Liver (tissue), 9 donors: Measurements from ENCODE around the gene ATE1. TPM values are rescaled to one million over a fixed set of nuclear protein-coding genes. Genes with fewer than 3 reads are reported as not detected.
A peak's percentile ranks its signal among the peaks of the same experiment; 100 is the strongest.

Source experiments
- DNase-seq: peaks from one replicate; pipeline ENCODE4 v3.0.0-alpha.2; 2017; ENCODE audit warnings: low spot score
- H3K27ac ChIP-seq, 2 donors: one replicate each; pipeline ENCODE4 v1.7.0; 2013; ENCODE audit warnings: inconsistent platforms in 2 of 2, low read length in 2 of 2, control low read depth in 1 of 2, low read depth in 1 of 2, mild to moderate bottlenecking in 1 of 2
- H3K27me3 ChIP-seq, 4 donors: one replicate each; pipeline versions ENCODE4 v1.6.1 to v1.7.0; 2013; ENCODE audit warnings: low read length in 3 of 4, inconsistent platforms in 1 of 4, mild to moderate bottlenecking in 1 of 4, moderate library complexity in 1 of 4; ENCODE audit not compliant: control insufficient read depth in 4 of 4, insufficient read depth in 4 of 4
- H3K36me3 ChIP-seq, 4 donors: one replicate each; pipeline versions ENCODE4 v1.6.1 to v1.7.0; 2013; ENCODE audit warnings: low read length in 3 of 4, mild to moderate bottlenecking in 3 of 4, low read depth in 1 of 4, moderate library complexity in 1 of 4; ENCODE audit not compliant: control insufficient read depth in 4 of 4, insufficient read depth in 3 of 4
- H3K4me1 ChIP-seq, 4 donors: one replicate each; pipeline versions ENCODE4 v1.6.1 to v1.7.0; 2013; ENCODE audit warnings: low read length in 3 of 4, mild to moderate bottlenecking in 3 of 4, moderate library complexity in 1 of 4; ENCODE audit not compliant: control insufficient read depth in 4 of 4, insufficient read depth in 4 of 4
- H3K4me3 ChIP-seq, 3 donors: one replicate each; pipeline versions ENCODE4 v1.6.1 to v1.7.0; 2013; ENCODE audit warnings: low read length in 3 of 3, control low read depth in 1 of 3, low read depth in 1 of 3, mild to moderate bottlenecking in 1 of 3
- H3K9ac ChIP-seq, 2 donors: one replicate each; pipeline ENCODE4 v1.7.0; 2013; ENCODE audit warnings: low read length in 2 of 2, mild to moderate bottlenecking in 2 of 2, moderate library complexity in 2 of 2, control low read depth in 1 of 2, low read depth in 1 of 2
- H3K9me3 ChIP-seq, 4 donors: one replicate each; pipeline versions ENCODE4 v1.6.1 to v1.7.0; 2013; ENCODE audit warnings: low read length in 3 of 4; ENCODE audit not compliant: control insufficient read depth in 4 of 4
- ATF3 ChIP-seq: IDR thresholded peaks from 2 replicates; pipeline ENCODE4 v1.6.1; 2016; ENCODE audit warnings: antibody characterized with exemption
- CTCF ChIP-seq: fragments of 150-350 bp; IDR thresholded peaks from 2 replicates; pipeline ENCODE4 v1.5.1; 2017; ENCODE audit warnings: improper control_type of control experiment, low read depth, low read length; ENCODE audit not compliant: missing input control
- EGR1 ChIP-seq, 2 donors: IDR thresholded peaks; 2 replicates each; pipeline ENCODE4 v1.6.1; 2016 to 2018; ENCODE audit warnings: antibody characterized with exemption in 2 of 2, low read depth in 2 of 2
- FOXA1 ChIP-seq: IDR thresholded peaks from 2 replicates; pipeline ENCODE4 v1.6.1; 2016; ENCODE audit warnings: antibody characterized with exemption
- FOXA2 ChIP-seq: IDR thresholded peaks from 2 replicates; pipeline ENCODE4 v1.6.1; 2016; ENCODE audit warnings: antibody characterized with exemption
- GABPA ChIP-seq, 2 donors: IDR thresholded peaks in 1 of 2; conservative IDR thresholded peaks in 1 of 2; 2 replicates each; pipeline ENCODE4 v1.6.1; 2016; ENCODE audit warnings: antibody characterized with exemption in 2 of 2, mild to moderate bottlenecking in 1 of 2, moderate library complexity in 1 of 2
- HNF4A ChIP-seq, 2 donors: conservative IDR thresholded peaks; 2 replicates each; pipeline ENCODE4 v1.6.1; 2016; ENCODE audit warnings: antibody characterized with exemption in 2 of 2, mild to moderate bottlenecking in 2 of 2
- HNF4G ChIP-seq: IDR thresholded peaks from 2 replicates; pipeline ENCODE4 v1.6.1; 2016; ENCODE audit warnings: antibody characterized with exemption
- JUND ChIP-seq, 2 donors: IDR thresholded peaks; 2 replicates each; pipeline ENCODE4 v1.6.1; 2016; ENCODE audit warnings: antibody characterized with exemption in 2 of 2
- NR2F2 ChIP-seq: IDR thresholded peaks from 2 replicates; pipeline ENCODE4 v1.6.1; 2016; ENCODE audit warnings: antibody characterized with exemption
- RAD21 ChIP-seq, 2 donors: IDR thresholded peaks; 2 replicates each; pipeline ENCODE4 v1.6.1; 2016; ENCODE audit warnings: antibody characterized with exemption in 2 of 2, mild to moderate bottlenecking in 2 of 2
- RXRA ChIP-seq, 2 donors: IDR thresholded peaks; 2 replicates each; pipeline ENCODE4 v1.6.1; 2017 to 2018; ENCODE audit warnings: antibody characterized with exemption in 2 of 2, mild to moderate bottlenecking in 1 of 2
- SP1 ChIP-seq: IDR thresholded peaks from 2 replicates; pipeline ENCODE4 v1.6.1; 2018; ENCODE audit warnings: antibody characterized with exemption, mild to moderate bottlenecking
- TAF1 ChIP-seq: conservative IDR thresholded peaks from 2 replicates; pipeline ENCODE4 v1.6.1; 2016; ENCODE audit warnings: antibody characterized with exemption, mild to moderate bottlenecking
- YY1 ChIP-seq: IDR thresholded peaks from 2 replicates; pipeline ENCODE4 v1.6.1; 2016; ENCODE audit warnings: antibody characterized with exemption, mild to moderate bottlenecking
- ZBTB33 ChIP-seq: IDR thresholded peaks from 2 replicates; pipeline ENCODE4 v1.6.1; 2016; ENCODE audit warnings: antibody characterized with exemption
- WGBS: extraction: QIAGEN DNeasy Blood & Tissue Kit; methylation state at CpG from one replicate; pipeline ENCODE4 v1.1.7; 2013; 5-methylcytosine and 5-hydroxymethylcytosine counted together
- polyA plus RNA-seq, 2 donors: library from polyadenylated mRNA; stranded (reverse) in 1 of 2; unstranded in 1 of 2; fragments of 200-250 nt in 1 of 2; fragments of >200 nt in 1 of 2; fragmentation: Nextera tagmentation in 1 of 2; extraction: Ambion mirVana in 1 of 2; gene quantifications; one replicate each; pipeline versions ENCODE4 v1.2.1 to v1.2.3, GENCODE V29; 2013 to 2015
- total RNA-seq, 2 donors: library from RNA; depleted of rRNA; stranded (reverse); fragments of >200 nt; gene quantifications; one replicate each; pipeline ENCODE4 v1.2.3, GENCODE V29; 2014
- TF ChIP-seq, protein P1 (sequence below): IDR thresholded peaks from 2 replicates; pipeline ENCODE4 v1.6.1; 2016; ENCODE audit warnings: antibody characterized with exemption
- TF ChIP-seq, protein P2 (sequence below): IDR thresholded peaks from 2 replicates; pipeline ENCODE4 v1.6.1; 2016; ENCODE audit warnings: antibody characterized with exemption, mild to moderate bottlenecking
- donor health status: healthy.
- donor health status: healthy.
- donor health status: healthy.
- donor health status: healthy.
- donor health status: healthy.

Gene ATE1
- total and polyA plus RNA-seq, 4 donors, result 7.9 to 34.9 (median 13.5) TPM

GRCh38 chr10:121854809-121855445 is 72.9 kb downstream of the ATE1 start:
- DNase-seq, result peak; percentile 42
- H3K36me3 ChIP-seq, result peaks cover 0 to 17% (median 13%) of the 10 kb centered on the region in 4 donors

More at GRCh38 chr10:121854809-121855445, 72.9 kb downstream of the ATE1 start:
- Histone ChIP-seq H3K27ac (no peak overlapping the region), H3K9ac (no peak overlapping the region), H3K4me3 (no peak overlapping the region), H3K27me3 (no peaks in the 10 kb centered on the region), H3K4me1 (no peaks in the 10 kb centered on the region), H3K9me3 (peaks cover 0 to 2% (median 0%) of the 10 kb centered on the region in 4 donors)
- WGBS, result 41% methylated on average over 4 of the region's 4 CpGs
- peak; percentile 84 to 92 for TF ChIP-seq HNF4A (conservative IDR thresholded peaks at IDR 0.05)
- no peak for TF ChIP-seq ATF3
- TF ChIP-seq FOXA1, result no peak
- TF ChIP-seq YY1, result peak; percentile 34
- peak; percentile 26 to 47 for TF ChIP-seq RXRA (IDR thresholded peaks at IDR 0.05)
- TF ChIP-seq TAF1, result no peak
- TF ChIP-seq, protein P1, sequence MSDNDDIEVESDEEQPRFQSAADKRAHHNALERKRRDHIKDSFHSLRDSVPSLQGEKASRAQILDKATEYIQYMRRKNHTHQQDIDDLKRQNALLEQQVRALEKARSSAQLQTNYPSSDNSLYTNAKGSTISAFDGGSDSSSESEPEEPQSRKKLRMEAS, result peak; percentile 41
- peak; percentile 13 for TF ChIP-seq NR2F2
- TF ChIP-seq JUND (IDR thresholded peaks at IDR 0.05), result peak; percentile 12 to 78
- TF ChIP-seq ZBTB33, result peak; percentile 27
- TF ChIP-seq EGR1 (IDR thresholded peaks at IDR 0.05; ENCODE audit: low read depth in 2 of 2), result no peak
- TF ChIP-seq SP1, result peak; percentile 72
- peak; percentile 14 for TF ChIP-seq FOXA2
- TF ChIP-seq HNF4G, result peak; percentile 76
- no peak for TF ChIP-seq RAD21 (IDR thresholded peaks at IDR 0.05)
- TF ChIP-seq, protein P2, sequence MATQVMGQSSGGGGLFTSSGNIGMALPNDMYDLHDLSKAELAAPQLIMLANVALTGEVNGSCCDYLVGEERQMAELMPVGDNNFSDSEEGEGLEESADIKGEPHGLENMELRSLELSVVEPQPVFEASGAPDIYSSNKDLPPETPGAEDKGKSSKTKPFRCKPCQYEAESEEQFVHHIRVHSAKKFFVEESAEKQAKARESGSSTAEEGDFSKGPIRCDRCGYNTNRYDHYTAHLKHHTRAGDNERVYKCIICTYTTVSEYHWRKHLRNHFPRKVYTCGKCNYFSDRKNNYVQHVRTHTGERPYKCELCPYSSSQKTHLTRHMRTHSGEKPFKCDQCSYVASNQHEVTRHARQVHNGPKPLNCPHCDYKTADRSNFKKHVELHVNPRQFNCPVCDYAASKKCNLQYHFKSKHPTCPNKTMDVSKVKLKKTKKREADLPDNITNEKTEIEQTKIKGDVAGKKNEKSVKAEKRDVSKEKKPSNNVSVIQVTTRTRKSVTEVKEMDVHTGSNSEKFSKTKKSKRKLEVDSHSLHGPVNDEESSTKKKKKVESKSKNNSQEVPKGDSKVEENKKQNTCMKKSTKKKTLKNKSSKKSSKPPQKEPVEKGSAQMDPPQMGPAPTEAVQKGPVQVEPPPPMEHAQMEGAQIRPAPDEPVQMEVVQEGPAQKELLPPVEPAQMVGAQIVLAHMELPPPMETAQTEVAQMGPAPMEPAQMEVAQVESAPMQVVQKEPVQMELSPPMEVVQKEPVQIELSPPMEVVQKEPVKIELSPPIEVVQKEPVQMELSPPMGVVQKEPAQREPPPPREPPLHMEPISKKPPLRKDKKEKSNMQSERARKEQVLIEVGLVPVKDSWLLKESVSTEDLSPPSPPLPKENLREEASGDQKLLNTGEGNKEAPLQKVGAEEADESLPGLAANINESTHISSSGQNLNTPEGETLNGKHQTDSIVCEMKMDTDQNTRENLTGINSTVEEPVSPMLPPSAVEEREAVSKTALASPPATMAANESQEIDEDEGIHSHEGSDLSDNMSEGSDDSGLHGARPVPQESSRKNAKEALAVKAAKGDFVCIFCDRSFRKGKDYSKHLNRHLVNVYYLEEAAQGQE, result peak; percentile 26
- TF ChIP-seq CTCF, result no peak
- no peak for TF ChIP-seq GABPA (IDR thresholded peaks at IDR 0.05 in 1 of 2, conservative IDR thresholded peaks at IDR 0.05 in 1 of 2)
